BLaER1 treated with 17β-estradiol and CSF1 and Interleukin-3, amounts not matched to agents 10 nM and 100 nM (cell line): ENCODE data around the gene ISL1.

Experiments used
- H3K27ac ChIP-seq, 11 experiments: shearing (Covaris generic); formaldehyde crosslinking; 2 replicates each; pipeline ENCODE4 v1.8.1; 2022
- H3K27me3 ChIP-seq, 11 experiments: shearing (Covaris generic); formaldehyde crosslinking; 2 replicates each; pipeline ENCODE4 v1.8.1; 2022
- H3K36me3 ChIP-seq, 11 experiments: shearing (Covaris generic); formaldehyde crosslinking; 2 replicates each; pipeline ENCODE4 v1.8.1; 2022
- H3K4me1 ChIP-seq, 10 experiments: shearing (Covaris generic); formaldehyde crosslinking; 2 replicates each; pipeline ENCODE4 v1.8.1; 2022
- H3K4me2 ChIP-seq, 11 experiments: shearing (Covaris generic); formaldehyde crosslinking; 2 replicates each; pipeline ENCODE4 v1.8.1; 2022
- H3K4me3 ChIP-seq, 10 experiments: shearing (Covaris generic); formaldehyde crosslinking; 2 replicates each; pipeline ENCODE4 v1.8.1; 2022
- H3K9ac ChIP-seq, 11 experiments: shearing (Covaris generic); formaldehyde crosslinking; 2 replicates each; pipeline ENCODE4 v1.8.1; 2022
- H3K9me3 ChIP-seq, 11 experiments: shearing (Covaris generic); formaldehyde crosslinking; replicated peaks in 1 of 11; 2 replicates each; pipeline ENCODE4 v1.8.1; 2022
- H4K20me1 ChIP-seq, 11 experiments: shearing (Covaris generic); formaldehyde crosslinking; 2 replicates each; pipeline ENCODE4 v1.8.1; 2022
- Cebpa-rat ChIP-seq, 11 experiments: shearing (Covaris generic); IDR thresholded peaks; 2 replicates each; pipeline ENCODE4 v1.8.1; 2022

Gene ISL1

GRCh38 chr5:51392689-51393199 is 9.5 kb downstream of the ISL1 start:
- H3K27ac ChIP-seq = no peak overlapping the region
- H3K4me3 ChIP-seq = no peak overlapping the region
- no peak overlapping the region for H3K9ac ChIP-seq
- H3K27me3 ChIP-seq = no peaks in the 10 kb centered on the region
- no peak for TF ChIP-seq Cebpa-rat (IDR thresholded peaks at IDR 0.05)
- no peak overlapping the region for H3K4me2 ChIP-seq
- H3K36me3 ChIP-seq = no peaks in the 10 kb centered on the region
- H4K20me1 ChIP-seq = no peaks in the 10 kb centered on the region
- H3K9me3 ChIP-seq = peaks cover 8 to 24% (median 16%) of the 10 kb centered on the region in 11 experiments
- 0 out of 20 replicates have a peak, but pooled peaks cover 0 to 6% (median 0%) of the 10 kb centered on the region in 10 experiments for H3K4me1 ChIP-seq

GRCh38 chr5:51394609-51395008 is 11.4 kb downstream of the ISL1 start:
- TF ChIP-seq Cebpa-rat (IDR thresholded peaks at IDR 0.05) = no peak
- Histone ChIP-seq H3K4me1 (0 out of 20 replicates have a peak, but pooled peaks cover 0 to 6% (median 0%) of the 10 kb centered on the region in 10 experiments), H3K27ac (no peak overlapping the region), H3K27me3 (no peaks in the 10 kb centered on the region), H4K20me1 (no peaks in the 10 kb centered on the region), H3K9me3 (peaks cover 6 to 20% (median 18%) of the 10 kb centered on the region in 11 experiments; a peak in 21 of 22 replicates), H3K4me2 (no peak overlapping the region), H3K4me3 (no peak overlapping the region), H3K36me3 (no peaks in the 10 kb centered on the region), H3K9ac (no peak overlapping the region)

GRCh38 chr5:51395245-51395644 is 12.0 kb downstream of the ISL1 start:
- no peak overlapping the region for H3K9ac ChIP-seq
- H3K27me3 ChIP-seq = no peaks in the 10 kb centered on the region
- no peak overlapping the region for H3K4me2 ChIP-seq
- H3K4me3 ChIP-seq = no peak overlapping the region
- H3K36me3 ChIP-seq = no peaks in the 10 kb centered on the region
- no peaks in the 10 kb centered on the region for H4K20me1 ChIP-seq
- H3K4me1 ChIP-seq = 0 out of 20 replicates have a peak, but pooled peaks cover 0 to 6% (median 0%) of the 10 kb centered on the region in 10 experiments
- no peak overlapping the region for H3K27ac ChIP-seq
- peaks cover under 1 to 15% (median 12%) of the 10 kb centered on the region in 11 experiments; a peak in 20 of 22 replicates for H3K9me3 ChIP-seq
- no peak for TF ChIP-seq Cebpa-rat (IDR thresholded peaks at IDR 0.05)

GRCh38 chr5:51395666-51396356 is 12.6 kb downstream of the ISL1 start:
- Histone ChIP-seq H4K20me1 (no peaks in the 10 kb centered on the region), H3K9me3 (peaks cover 0 to 13% (median 10%) of the 10 kb centered on the region in 11 experiments; a peak in 17 of 22 replicates), H3K27me3 (no peaks in the 10 kb centered on the region), H3K4me3 (no peak overlapping the region), H3K4me2 (no peak overlapping the region), H3K36me3 (no peaks in the 10 kb centered on the region), H3K9ac (no peak overlapping the region), H3K4me1 (0 out of 20 replicates have a peak, but pooled peaks cover 0 to 6% (median 0%) of the 10 kb centered on the region in 10 experiments), H3K27ac (no peak overlapping the region)
- TF ChIP-seq Cebpa-rat (IDR thresholded peaks at IDR 0.05) = no peak

- Histone ChIP-seq H3K27me3 (no peaks in the 10 kb centered on the region), H3K36me3 (no peaks in the 10 kb centered on the region), H3K9ac (no peak overlapping the region), H3K4me2 (no peak overlapping the region), H3K9me3 (peaks cover 0 to 13% (median 10%) of the 10 kb centered on the region in 11 experiments; a peak in 17 of 22 replicates), H3K4me1 (0 out of 20 replicates have a peak, but pooled peaks cover 0 to 6% (median 0%) of the 10 kb centered on the region in 10 experiments), H3K27ac (no peak overlapping the region), H4K20me1 (no peaks in the 10 kb centered on the region), H3K4me3 (no peak overlapping the region)
- TF ChIP-seq Cebpa-rat (IDR thresholded peaks at IDR 0.05) = no peak
Measured at GRCh38 chr5:51396797-51397196, 13.5 kb downstream of the ISL1 start.

- Histone ChIP-seq H3K9me3 (peaks cover 0 to 13% (median 10%) of the 10 kb centered on the region in 11 experiments; a peak in 17 of 22 replicates), H4K20me1 (no peaks in the 10 kb centered on the region), H3K27me3 (no peaks in the 10 kb centered on the region), H3K9ac (no peak overlapping the region), H3K4me2 (no peak overlapping the region), H3K36me3 (no peaks in the 10 kb centered on the region), H3K4me3 (no peak overlapping the region), H3K4me1 (0 out of 20 replicates have a peak, but pooled peaks cover 0 to 6% (median 0%) of the 10 kb centered on the region in 10 experiments), H3K27ac (no peak overlapping the region)
- no peak for TF ChIP-seq Cebpa-rat (IDR thresholded peaks at IDR 0.05)
Measured at GRCh38 chr5:51397996-51398395, 14.7 kb downstream of the ISL1 start.

- no peaks in the 10 kb centered on the region for H4K20me1 ChIP-seq
Measured at GRCh38 chr5:51398875-51399642, 15.8 kb downstream of the ISL1 start.

GRCh38 chr5:51399643-51400006 is 16.4 kb downstream of the ISL1 start:
- Histone ChIP-seq H3K4me2 (no peak overlapping the region), H3K36me3 (no peaks in the 10 kb centered on the region), H3K27me3 (no peaks in the 10 kb centered on the region), H3K4me3 (no peak overlapping the region), H3K9me3 (peaks cover 0 to 13% (median 10%) of the 10 kb centered on the region in 11 experiments; a peak in 17 of 22 replicates), H3K4me1 (0 out of 20 replicates have a peak, but pooled peaks cover 0 to 6% (median 0%) of the 10 kb centered on the region in 10 experiments), H4K20me1 (no peaks in the 10 kb centered on the region), H3K27ac (no peak overlapping the region), H3K9ac (no peak overlapping the region)
- TF ChIP-seq Cebpa-rat (IDR thresholded peaks at IDR 0.05) = no peak

More at GRCh38 chr5:51398875-51399642, 15.8 kb downstream of the ISL1 start:
- Histone ChIP-seq H3K9ac (no peak overlapping the region), H3K36me3 (no peaks in the 10 kb centered on the region), H3K27ac (no peak overlapping the region), H3K4me1 (0 out of 20 replicates have a peak, but pooled peaks cover 0 to 6% (median 0%) of the 10 kb centered on the region in 10 experiments), H3K27me3 (no peaks in the 10 kb centered on the region), H3K4me3 (no peak overlapping the region), H3K4me2 (no peak overlapping the region), H3K9me3 (peaks cover 0 to 13% (median 10%) of the 10 kb centered on the region in 11 experiments; a peak in 17 of 22 replicates)
- no peak for TF ChIP-seq Cebpa-rat (IDR thresholded peaks at IDR 0.05)

- no peaks in the 10 kb centered on the region for H3K4me1 ChIP-seq
- no peaks in the 10 kb centered on the region for H3K27me3 ChIP-seq
- H3K9ac ChIP-seq = no peak overlapping the region
- H3K36me3 ChIP-seq = no peaks in the 10 kb centered on the region
- H3K4me3 ChIP-seq = no peak overlapping the region
- H3K9me3 ChIP-seq = peaks cover 0 to 5% (median 3%) of the 10 kb centered on the region in 11 experiments; a peak in 16 of 22 replicates
- no peaks in the 10 kb centered on the region for H4K20me1 ChIP-seq
- H3K27ac ChIP-seq = no peak overlapping the region
- H3K4me2 ChIP-seq = no peak overlapping the region
- TF ChIP-seq Cebpa-rat (IDR thresholded peaks at IDR 0.05) = no peak
Measured at GRCh38 chr5:51404255-51404654, 21.0 kb downstream of the ISL1 start.
